ENCODE results near the gene WDR48. TPM values are rescaled to one million over a fixed set of nuclear protein-coding genes. Genes with fewer than 3 reads are reported as not detected.

The WDR48 gene
- total RNA-seq (10 to 100 TPM; 66.5 to 70.8 TPM), polyA plus RNA-seq (10 to 100 TPM; 32.7 to 37.3 (median 33.3) TPM), total RNA-seq (78.8 to 126 (median 107) reads per million in 6 experiments)

GRCh38 chr3:39051649-39052561, at the start of gene WDR48, which contains the start of gene SCN11A:
Gene WDR48 (plus strand): TSS chr3:39052016. CDS start chr3:39052026, 10 bp downstream.
Gene SCN11A (minus strand): TSS chr3:39051944. CDS start chr3:38950362, 101,582 bp downstream.
- peak within 1 kb of the TSS; percentile 98 to 100 (median 99) for H3K27ac Mint-ChIP-seq
- no peaks in the 10 kb centered on the region for H3K9me3 Mint-ChIP-seq
- peak; percentile 88 to 91 for ATAC-seq
- peak within 1 kb of the TSS; percentile 92 to 100 (median 98) for H3K4me3 Mint-ChIP-seq
- peaks cover 28 to 76% (median 69%) of the 10 kb centered on the region in 4 donors for H3K4me1 Mint-ChIP-seq
- H3K27me3 Mint-ChIP-seq = no peaks in the 10 kb centered on the region
- DNase-seq = peak; percentile 80 to 98 (median 91)
- H3K36me3 Mint-ChIP-seq = peaks cover 0 to 7% (median 0%) of the 10 kb centered on the region in 3 donors
- POLR2A ChIA-PET = interaction anchor here (0.5 to 0.8 kb wide), 3 partner anchors 51 to 121 kb away, joined by 3 read pairs; no protein-coding TSS in a partner anchor

GRCh38 chr3:39005295-39005694, 46.5 kb upstream of the WDR48 start:
- ATAC-seq (no peak), DNase-seq (no peak)
- Mint-ChIP-seq H3K27ac (no peak overlapping the region), H3K4me3 (no peak overlapping the region), H3K36me3 (peaks cover 0 to 8% (median 2%) of the 10 kb centered on the region in 3 donors), H3K27me3 (peaks cover 3 to 20% (median 8%) of the 10 kb centered on the region in 5 donors), H3K9me3 (peaks cover 0 to 14% (median 2%) of the 10 kb centered on the region in 9 donors), H3K4me1 (no peaks in the 10 kb centered on the region)
- POLR2A ChIA-PET = no interaction called here

GRCh38 chr3:39011191-39011736, 40.6 kb upstream of the WDR48 start:
- DNase-seq = no peak
- ATAC-seq = no peak
- POLR2A ChIA-PET = no interaction called here
- H3K4me3 Mint-ChIP-seq = no peak overlapping the region
- H3K27ac Mint-ChIP-seq = no peak overlapping the region
- H3K9me3 Mint-ChIP-seq = peaks cover 0 to 14% (median 2%) of the 10 kb centered on the region in 9 donors
- H3K36me3 Mint-ChIP-seq = peaks cover 0 to 8% (median 4%) of the 10 kb centered on the region in 3 donors
- no peaks in the 10 kb centered on the region for H3K4me1 Mint-ChIP-seq
- H3K27me3 Mint-ChIP-seq = peaks cover 2 to 46% (median 10%) of the 10 kb centered on the region in 5 donors

GRCh38 chr3:39013289-39013688, 38.5 kb upstream of the WDR48 start:
- DNase-seq = no peak
- ATAC-seq = no peak
- Mint-ChIP-seq H3K4me1 (peaks cover 0 to 1% (median 0%) of the 10 kb centered on the region in 4 donors), H3K36me3 (peaks cover 0 to 5% (median 4%) of the 10 kb centered on the region in 3 donors), H3K27ac (no peak overlapping the region), H3K9me3 (peaks cover 0 to 10% (median 0%) of the 10 kb centered on the region in 9 donors), H3K4me3 (no peak overlapping the region), H3K27me3 (peaks cover 2 to 30% (median 10%) of the 10 kb centered on the region in 5 donors)
- POLR2A ChIA-PET = no interaction called here

- H3K27me3 Mint-ChIP-seq = peaks cover 2 to 29% (median 12%) of the 10 kb centered on the region in 5 donors
- H3K4me3 Mint-ChIP-seq = no peak overlapping the region
- peaks cover 0 to 4% (median 4%) of the 10 kb centered on the region in 3 donors for H3K36me3 Mint-ChIP-seq
- peaks cover 0 to 9% (median 0%) of the 10 kb centered on the region in 9 donors for H3K9me3 Mint-ChIP-seq
- no peak overlapping the region for H3K27ac Mint-ChIP-seq
- POLR2A ChIA-PET = no interaction called here
- H3K4me1 Mint-ChIP-seq = peaks cover 0 to 1% (median 0%) of the 10 kb centered on the region in 4 donors
- DNase-seq (no peak), ATAC-seq (no peak)
Measured at GRCh38 chr3:39013921-39014509, 37.8 kb upstream of the WDR48 start.

GRCh38 chr3:39015418-39015817, 36.4 kb upstream of the WDR48 start:
- POLR2A ChIA-PET = no interaction called here
- DNase-seq (no peak), ATAC-seq (no peak)
- H3K9me3 Mint-ChIP-seq = no peaks in the 10 kb centered on the region
- H3K4me1 Mint-ChIP-seq = peaks cover 0 to 1% (median 0%) of the 10 kb centered on the region in 4 donors
- H3K36me3 Mint-ChIP-seq = peaks cover 0 to 3% (median 0%) of the 10 kb centered on the region in 3 donors
- H3K27ac Mint-ChIP-seq = no peak overlapping the region
- H3K27me3 Mint-ChIP-seq = peaks cover 2 to 43% (median 16%) of the 10 kb centered on the region in 5 donors
- no peak overlapping the region for H3K4me3 Mint-ChIP-seq

- no peak overlapping the region for H3K4me3 Mint-ChIP-seq
- H3K4me1 Mint-ChIP-seq = peaks cover 0 to 1% (median 0%) of the 10 kb centered on the region in 4 donors
- ATAC-seq = no peak
- POLR2A ChIA-PET = no interaction called here
- H3K36me3 Mint-ChIP-seq = peaks cover 0 to 2% (median 0%) of the 10 kb centered on the region in 3 donors
- no peaks in the 10 kb centered on the region for H3K9me3 Mint-ChIP-seq
- no peak for DNase-seq
- peaks cover 5 to 24% (median 20%) of the 10 kb centered on the region in 5 donors for H3K27me3 Mint-ChIP-seq
- no peak overlapping the region for H3K27ac Mint-ChIP-seq
Measured at GRCh38 chr3:39019299-39019698, 32.5 kb upstream of the WDR48 start.

GRCh38 chr3:39021029-39021428, 30.8 kb upstream of the WDR48 start:
- Mint-ChIP-seq H3K36me3 (peaks cover 0 to 2% (median 0%) of the 10 kb centered on the region in 3 donors), H3K9me3 (no peaks in the 10 kb centered on the region), H3K4me1 (peaks cover 0 to 1% (median 0%) of the 10 kb centered on the region in 4 donors), H3K4me3 (no peak overlapping the region), H3K27me3 (peaks cover 6 to 24% (median 16%) of the 10 kb centered on the region in 5 donors), H3K27ac (no peak overlapping the region)
- POLR2A ChIA-PET = no interaction called here
- ATAC-seq (no peak), DNase-seq (no peak)

GRCh38 chr3:39021465-39022285, 30.1 kb upstream of the WDR48 start:
- Mint-ChIP-seq H3K9me3 (no peaks in the 10 kb centered on the region), H3K4me3 (no peak overlapping the region), H3K27ac (no peak overlapping the region), H3K36me3 (peaks cover 0 to 2% (median 0%) of the 10 kb centered on the region in 3 donors), H3K27me3 (peaks cover 4 to 24% (median 16%) of the 10 kb centered on the region in 5 donors), H3K4me1 (peaks cover 0 to 1% (median 0%) of the 10 kb centered on the region in 4 donors)
- POLR2A ChIA-PET = no interaction called here
- DNase-seq (no peak), ATAC-seq (no peak)

GRCh38 chr3:39022286-39022630, 29.6 kb upstream of the WDR48 start:
- Mint-ChIP-seq H3K4me3 (no peak overlapping the region), H3K27ac (no peak overlapping the region), H3K27me3 (peaks cover 4 to 22% (median 16%) of the 10 kb centered on the region in 5 donors), H3K9me3 (no peaks in the 10 kb centered on the region), H3K36me3 (peaks cover 0 to 2% (median 0%) of the 10 kb centered on the region in 3 donors), H3K4me1 (peaks cover 0 to 1% (median 0%) of the 10 kb centered on the region in 4 donors)
- DNase-seq (no peak), ATAC-seq (no peak)
- POLR2A ChIA-PET = no interaction called here

- no peaks in the 10 kb centered on the region for H3K4me1 Mint-ChIP-seq
- H3K27ac Mint-ChIP-seq = no peak overlapping the region
- POLR2A ChIA-PET = no interaction called here
- peaks cover 0 to 5% (median 0%) of the 10 kb centered on the region in 3 donors for H3K36me3 Mint-ChIP-seq
- H3K9me3 Mint-ChIP-seq = no peaks in the 10 kb centered on the region
- no peak for DNase-seq
- H3K4me3 Mint-ChIP-seq = no peak overlapping the region
- no peak for ATAC-seq
- peaks cover 6 to 9% (median 8%) of the 10 kb centered on the region in 5 donors for H3K27me3 Mint-ChIP-seq
Measured at GRCh38 chr3:39024497-39024896, 27.3 kb upstream of the WDR48 start.
